GM18507 (cell line): ENCODE data around the gene POLDIP2.

Experiments used
- DNase-seq: peaks from one replicate; pipeline ENCODE4 v3.0.0; 2011; ENCODE audit warnings: low read depth; ENCODE audit not compliant: insufficient read length; ENCODE audit errors: extremely low spot score
- FAIRE-seq: peaks from 2 replicates; lab custom pipeline; 2011; peaks lifted over from hg19 to GRCh38; lab: Jason Lieb, UNC

POLDIP2 gene

DNA sequence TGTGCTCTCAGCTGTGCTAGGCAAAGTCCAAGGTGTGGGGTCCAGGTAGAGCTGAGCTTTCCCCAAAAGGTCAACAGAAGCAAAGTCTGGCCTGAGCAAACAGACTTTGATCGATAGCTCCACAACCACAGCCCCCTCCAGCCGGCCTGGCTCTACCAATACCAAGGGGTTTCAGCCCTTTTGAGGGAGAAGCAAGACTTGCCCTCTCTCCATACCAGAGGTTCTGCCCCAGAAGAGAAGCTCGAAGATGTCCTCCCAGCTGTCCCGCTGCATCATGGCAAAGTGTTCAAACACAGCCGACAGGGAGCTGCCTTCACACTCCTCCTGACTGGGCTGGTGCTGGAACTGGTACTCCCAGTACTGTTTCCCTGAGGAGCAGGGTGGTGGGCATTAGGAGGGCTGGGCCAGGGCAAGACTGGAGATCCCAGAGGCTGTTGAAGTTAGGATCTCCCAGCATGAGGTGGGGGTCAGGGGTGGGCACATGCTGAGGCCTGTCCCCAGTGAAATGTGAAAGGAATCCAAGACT, 11.0 kb upstream of the POLDIP2 start:
- DNase-seq, result no peak
- no peak for FAIRE-seq

DNA sequence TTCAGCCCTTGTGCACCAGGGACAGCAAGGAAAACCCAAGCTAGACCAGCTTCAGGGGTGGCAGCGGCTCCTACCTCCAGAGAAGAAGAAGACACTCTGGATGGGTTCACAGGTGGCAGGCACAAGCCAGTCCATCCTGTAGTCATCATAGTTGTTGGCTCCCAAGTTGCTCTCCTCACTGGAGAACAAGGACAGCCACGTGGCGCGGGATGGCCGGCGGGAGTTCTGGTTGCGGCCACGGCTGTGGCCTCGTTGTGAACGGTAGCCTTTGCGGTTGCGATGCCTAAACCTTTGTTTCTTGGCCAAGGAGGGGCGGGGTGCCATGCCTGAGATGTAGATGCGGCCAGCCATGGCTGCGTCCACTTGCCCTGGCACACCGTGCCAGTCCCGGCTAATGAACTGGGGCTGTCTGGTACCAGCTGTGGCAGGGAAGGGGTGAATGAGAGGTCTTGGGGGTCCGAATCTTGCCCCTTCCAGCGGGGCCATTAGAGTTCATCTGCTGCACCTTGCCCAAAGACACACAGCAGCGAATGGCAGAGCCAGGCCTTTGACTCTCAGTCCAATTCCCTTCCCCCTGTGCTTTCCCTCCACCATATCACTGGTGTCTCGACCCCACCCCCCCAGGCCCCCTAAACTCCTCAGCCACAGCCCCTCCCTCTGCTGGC, 10.4 kb upstream of the POLDIP2 start:
- DNase-seq (no peak), FAIRE-seq (no peak)

DNA sequence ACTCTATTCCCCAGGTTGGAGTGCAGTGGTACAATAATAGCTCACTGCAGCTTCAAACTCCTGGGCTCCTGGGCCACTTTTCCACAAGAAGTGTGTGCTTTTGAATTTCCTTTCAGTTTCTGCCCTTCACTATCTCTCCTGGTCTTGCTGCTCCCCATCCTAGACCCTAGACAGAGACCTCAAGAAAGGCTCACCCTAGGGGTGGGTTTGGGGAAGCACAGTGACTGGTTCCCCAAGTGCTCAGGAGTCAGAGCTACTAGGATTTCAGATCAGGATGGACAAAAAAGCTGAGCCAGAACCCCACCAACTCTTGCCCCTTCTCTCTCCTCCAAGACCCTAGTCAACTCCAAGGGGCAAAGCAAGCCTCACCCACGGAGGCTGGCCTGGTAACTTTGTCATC, 9.3 kb upstream of the POLDIP2 start:
- DNase-seq (no peak), FAIRE-seq (no peak)

DNA sequence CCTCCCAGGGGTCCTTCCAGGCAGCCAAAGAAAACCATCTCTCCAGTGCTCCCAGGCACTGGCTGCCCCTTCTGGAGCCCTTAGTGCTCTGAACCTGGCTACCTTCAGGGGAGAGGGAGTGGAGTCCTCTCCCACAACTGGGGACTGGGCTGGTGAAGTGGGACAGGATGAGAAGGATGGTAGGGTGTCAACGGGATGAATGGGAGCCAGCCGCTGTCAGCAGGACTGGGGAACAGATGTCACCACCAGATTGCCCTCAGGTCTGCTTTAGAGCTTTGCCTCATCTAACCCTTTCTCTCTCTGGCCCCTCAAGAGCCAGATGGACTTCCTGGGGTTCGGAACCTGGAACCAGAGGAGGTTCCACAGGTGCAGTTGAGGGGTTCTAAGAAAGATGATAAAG, 8.2 kb upstream of the POLDIP2 start:
- DNase-seq, result no peak
- no peak for FAIRE-seq

DNA sequence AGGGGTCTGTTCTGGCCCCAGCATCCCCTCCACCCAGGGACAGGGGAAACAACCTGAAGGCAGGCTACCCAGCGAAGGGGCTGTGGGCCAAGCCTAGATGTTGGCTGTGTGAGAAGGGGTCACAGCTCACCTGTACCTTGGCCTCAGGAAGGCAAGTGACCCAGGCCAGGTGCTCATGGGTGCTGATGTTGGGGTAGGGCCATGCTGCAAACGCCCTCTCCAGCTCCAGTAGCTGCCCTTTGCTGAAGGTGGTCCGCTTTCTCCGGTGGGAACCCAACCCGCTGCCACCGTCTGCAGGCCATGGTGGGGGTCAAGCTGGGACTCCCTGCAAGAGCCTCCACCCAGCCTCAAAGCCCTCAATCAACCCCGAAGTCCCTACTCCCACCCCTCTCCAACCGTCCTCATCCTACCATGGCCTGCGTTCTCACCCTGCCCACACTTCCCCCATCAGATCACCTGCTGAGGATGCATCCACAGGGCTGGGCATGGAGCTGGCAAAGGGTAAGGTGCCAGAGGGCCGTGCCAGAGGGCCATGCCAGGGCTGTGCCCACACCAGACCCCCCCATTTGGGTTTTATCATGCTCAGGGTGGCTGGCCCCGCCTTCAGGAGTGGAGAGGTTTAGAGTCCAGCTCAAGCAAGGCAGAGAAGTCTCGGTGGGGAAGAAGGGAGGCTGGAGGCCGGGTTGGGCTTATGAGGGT, 7.5 kb upstream of the POLDIP2 start, which contains the start of gene SEBOX:
Gene SEBOX (minus strand): TSS at position 535 of the 699 bp plus-strand sequence. CDS start 48 bp downstream, at position 487.
- no peak for FAIRE-seq
- no peak for DNase-seq

DNA sequence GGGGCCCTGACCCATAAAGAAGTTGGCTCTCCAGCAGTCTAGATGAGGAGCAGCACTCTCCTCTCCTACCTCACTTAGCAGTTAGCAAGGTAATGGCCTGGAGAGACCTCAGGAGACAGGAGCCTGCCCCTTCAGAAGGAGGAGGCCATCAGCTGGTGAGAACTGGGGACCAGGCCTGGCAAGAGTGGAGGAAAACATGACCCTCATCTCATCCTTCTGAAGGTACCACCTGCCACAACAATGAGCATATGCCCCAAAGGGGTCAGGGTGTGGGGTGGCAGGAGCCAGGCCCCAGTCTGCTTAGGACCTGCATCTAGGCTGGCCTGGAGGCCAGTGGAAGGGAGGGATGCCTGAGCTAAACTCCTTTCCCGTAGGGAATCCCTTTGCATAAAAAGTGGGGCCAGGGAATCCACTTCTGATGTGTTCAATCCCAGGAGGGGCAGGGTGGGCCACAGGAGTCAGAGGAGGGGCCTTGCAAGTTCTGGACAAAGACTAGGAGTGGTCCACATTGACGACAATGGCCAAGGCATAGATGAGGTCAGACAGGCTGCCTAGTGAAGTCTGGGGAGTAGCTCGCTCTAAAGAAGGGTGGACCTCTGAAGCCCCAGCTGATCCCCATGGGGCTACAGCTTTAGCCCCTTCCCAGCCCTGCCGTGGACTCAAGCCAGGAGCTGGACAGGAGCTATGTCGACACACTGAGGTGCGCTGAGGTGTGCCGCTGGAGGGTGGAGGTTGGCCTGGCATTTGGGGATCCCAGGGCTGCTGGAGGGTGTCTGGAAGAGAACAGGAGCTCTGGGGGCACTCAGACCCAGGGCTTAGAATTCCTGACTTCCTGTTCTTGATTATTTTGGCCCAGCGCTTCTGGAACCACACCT, 6.7 kb upstream of the POLDIP2 start:
- FAIRE-seq (no peak), DNase-seq (no peak)

DNA sequence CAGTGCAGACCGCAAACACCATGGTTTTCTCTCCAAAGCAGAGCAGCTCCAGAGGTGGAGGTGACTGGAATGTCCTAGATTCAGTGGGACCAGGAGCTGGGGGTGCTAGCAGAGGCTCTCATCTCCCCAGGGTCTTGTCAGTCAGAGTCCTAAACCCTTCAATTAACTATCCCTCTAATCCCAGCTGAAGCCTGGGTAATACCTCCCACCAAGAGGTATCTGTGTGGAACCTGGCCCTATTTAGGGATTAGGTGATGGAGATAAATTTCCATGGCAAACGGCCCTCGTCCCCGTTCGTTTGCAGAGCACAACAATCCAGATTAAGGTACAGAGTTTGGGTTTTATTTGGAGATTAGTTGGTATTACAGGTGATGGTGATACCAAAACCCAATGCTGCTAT, 5.9 kb upstream of the POLDIP2 start:
- DNase-seq (no peak), FAIRE-seq (no peak)

DNA sequence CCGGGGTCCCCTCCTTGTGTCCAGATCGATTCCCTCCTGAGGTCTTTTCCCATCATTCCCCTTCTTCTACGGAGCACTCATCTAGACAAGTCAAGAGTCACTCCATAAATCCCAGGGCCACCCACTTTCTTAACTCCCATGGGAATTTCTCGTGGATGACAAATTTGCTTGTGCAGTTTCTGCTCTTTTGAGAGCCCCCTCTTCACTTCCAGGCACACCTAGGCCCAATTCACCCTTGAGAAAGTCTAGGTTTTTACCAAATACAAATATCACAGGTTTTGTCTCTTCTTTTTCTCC, 522 bp upstream of the POLDIP2 start:
- DNase-seq (no peak), FAIRE-seq (no peak)

DNA sequence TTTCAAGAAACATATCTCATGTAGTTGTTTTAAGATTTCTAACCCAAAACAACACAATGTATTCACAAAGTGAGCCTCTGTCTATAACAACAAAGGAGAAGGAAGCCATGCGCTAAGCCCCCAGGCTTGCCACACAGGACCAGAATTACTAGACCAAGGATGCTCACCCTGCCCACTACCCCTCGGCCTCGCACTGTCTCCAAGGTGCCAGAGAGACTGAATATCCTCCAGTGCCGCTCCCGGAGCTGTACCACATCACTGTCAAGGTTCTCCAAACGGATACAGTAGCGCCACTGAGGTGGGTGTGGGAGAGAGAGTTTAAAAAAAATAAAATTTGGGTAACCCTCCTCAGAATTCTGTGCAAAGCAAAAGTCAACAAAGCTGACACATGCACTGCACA, 7.1 kb downstream of the POLDIP2 start:
- DNase-seq (no peak), FAIRE-seq (no peak)

DNA sequence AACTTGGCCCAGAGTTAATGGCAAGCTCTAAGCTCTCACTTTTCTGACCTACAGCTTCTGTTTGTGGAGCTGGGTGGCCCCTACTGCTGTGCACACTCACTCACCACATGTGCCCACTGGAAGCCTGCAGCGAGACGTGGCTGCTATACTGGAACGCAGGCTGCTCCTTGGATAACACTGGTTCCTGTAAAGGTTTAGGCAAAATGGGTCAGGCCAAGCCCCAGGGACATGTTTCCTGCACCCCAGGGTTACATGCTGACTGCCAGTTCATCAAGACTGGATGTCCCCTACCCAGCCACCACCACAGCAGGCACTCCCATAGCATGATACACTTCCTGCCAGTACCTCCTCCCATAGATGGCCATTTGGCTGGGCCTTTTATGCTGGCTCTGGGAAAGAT, 8.3 kb downstream of the POLDIP2 start:
- DNase-seq, result no peak
- FAIRE-seq, result no peak

DNA sequence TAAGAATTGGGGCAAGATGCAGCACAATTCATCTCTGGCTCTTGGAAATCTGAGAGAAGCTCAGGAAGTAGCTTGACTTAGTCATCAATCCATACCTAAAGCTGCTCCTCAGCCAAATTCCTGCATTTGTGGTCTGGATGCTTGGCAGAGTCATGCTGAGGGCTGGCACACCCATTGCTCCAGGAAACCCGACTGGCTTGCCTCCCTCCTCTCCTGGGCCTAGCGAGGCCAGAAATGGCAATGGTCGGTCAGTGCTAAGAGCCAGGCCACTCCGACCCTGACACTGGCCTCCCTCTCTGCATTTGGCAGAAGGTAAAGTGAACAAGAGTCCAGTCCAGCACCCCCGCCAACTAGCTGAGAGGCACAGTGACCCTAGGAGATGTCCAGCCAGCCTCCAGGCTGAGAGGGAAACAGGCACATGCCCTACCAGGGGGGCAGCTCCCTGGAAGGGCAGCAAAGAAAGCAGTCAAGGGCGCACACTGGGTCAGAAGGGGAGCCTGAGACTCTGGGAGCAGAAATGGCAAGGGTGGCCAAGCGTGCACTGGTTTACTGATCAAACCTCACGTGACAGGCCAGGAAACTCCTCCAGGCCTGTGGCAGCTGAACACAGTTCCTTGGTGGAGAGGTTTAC, 10.0 kb downstream of the POLDIP2 start:
- FAIRE-seq (no peak), DNase-seq (no peak)

DNA sequence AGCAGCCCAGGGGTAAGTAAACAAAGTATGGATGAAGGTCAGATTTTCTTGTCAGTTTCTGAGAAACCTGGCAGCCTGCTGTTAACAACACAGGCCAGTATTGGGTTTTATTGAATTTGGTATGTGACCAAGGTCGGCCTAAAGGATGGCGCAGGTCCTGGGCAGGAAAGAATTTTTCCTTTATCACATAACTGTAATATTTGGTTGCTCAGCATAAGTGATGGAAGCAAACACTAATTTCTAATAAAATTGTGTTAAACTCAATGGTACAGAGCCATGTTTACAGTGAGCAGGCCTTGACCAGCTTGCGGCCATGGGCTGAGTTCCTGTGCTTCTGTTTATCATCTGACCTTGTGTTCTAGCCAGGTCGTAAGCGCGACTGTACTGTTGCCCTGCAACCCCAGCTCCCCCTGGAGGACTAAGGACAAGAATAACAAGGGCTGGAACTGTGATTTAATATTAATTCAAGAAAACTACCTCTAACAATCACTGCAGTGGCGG, 10.5 kb downstream of the POLDIP2 start:
- DNase-seq (no peak), FAIRE-seq (no peak)

DNA sequence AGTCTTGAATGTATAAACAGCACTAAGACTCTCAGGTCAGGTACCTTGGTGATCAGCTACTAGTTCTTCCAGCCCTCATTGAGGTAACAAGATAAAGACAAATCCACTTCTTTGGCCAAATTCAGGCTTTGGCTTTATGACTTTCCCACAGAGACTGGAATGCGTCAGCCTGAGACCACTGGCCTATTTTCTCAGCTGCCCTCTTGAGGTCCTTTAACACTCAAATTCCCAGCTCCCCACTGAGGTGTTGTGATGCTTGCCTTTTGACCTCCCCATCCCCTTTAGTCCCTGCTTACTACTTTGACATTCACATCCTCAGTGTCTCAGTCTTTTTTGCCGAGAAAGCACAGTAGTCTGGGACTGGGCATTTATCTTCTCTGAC, 11.1 kb downstream of the POLDIP2 start:
- FAIRE-seq (no peak), DNase-seq (no peak)

DNA sequence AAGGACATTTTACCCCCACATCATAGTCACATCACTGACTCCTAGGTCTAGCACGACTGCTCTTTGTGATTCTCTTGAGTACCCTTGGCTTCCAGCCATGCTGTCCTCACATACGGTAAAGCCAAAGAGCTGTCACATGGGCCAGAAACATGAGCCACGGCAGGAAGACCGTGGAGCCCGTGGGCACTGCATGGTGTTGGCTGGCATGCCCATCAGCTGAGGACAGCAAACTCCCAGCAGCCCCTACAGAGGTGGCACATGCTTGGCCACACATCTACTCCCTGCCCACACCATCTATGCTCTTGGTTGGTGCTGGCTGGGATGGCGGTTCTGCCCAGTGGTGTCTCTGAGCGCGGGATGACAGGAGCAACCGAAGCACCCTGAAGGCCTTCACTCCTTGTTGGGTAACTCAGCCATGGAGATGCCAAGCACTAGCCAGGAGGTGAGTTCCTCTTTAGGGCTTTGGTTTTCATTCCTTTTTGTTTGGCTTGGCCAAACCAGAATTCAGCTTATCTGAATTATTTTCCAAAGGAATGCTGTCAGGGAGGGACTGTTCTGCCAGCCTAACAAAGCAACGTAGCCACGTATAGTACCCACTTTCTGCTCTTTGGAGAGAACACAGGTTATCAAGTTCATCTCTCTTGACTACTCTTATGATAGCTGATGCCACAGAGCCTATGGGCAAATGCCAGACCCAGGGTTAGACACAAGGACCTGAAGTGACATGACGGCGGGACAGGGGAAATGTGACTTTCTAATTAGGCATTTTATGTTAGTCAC, 11.7 kb downstream of the POLDIP2 start:
- no peak for FAIRE-seq
- DNase-seq, result no peak

DNA sequence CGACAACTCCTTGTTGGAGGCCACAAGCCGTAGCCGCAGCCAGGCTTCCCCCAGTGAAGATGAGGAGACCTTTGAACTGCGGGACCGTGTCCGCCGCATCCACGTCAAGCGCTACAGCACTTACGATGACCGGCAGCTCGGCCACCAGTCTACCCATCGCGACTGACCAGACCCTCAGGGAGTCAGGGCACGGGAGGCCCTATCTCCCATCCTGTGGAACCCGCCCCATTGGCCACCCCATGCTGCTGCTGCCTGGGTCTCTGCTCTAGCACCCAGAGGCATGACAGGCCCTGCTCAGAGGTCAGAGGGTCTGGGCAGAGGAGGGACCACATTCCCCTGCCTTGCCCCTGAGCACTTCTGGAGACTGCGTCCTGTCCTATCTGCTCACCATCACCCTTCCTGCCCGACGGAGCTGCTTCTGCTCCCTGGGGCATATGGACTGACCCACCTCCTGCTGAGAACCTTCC, 12.9 kb downstream of the POLDIP2 start:
- FAIRE-seq (no peak), DNase-seq (no peak)

DNA sequence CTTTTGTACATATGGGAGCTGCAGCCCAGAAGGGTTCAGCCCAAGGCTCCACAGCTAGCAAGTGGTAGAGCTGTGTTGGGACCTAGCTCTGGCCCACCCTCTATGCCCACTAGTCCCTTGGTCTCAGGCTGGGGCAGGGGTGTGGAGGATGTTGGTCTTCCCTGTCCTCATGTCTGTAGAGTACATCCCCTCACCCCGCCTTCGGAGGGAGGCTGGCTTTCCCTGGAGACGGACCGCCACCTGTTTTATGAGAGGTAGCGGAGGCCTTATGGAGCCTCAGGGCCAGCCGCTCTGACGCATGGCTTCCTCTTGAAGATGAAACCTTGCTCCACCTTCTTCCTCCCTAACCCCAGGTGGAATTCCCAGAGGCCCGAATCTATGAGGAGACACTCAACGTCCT, 13.3 kb downstream of the POLDIP2 start:
- DNase-seq (no peak), FAIRE-seq (no peak)

DNA sequence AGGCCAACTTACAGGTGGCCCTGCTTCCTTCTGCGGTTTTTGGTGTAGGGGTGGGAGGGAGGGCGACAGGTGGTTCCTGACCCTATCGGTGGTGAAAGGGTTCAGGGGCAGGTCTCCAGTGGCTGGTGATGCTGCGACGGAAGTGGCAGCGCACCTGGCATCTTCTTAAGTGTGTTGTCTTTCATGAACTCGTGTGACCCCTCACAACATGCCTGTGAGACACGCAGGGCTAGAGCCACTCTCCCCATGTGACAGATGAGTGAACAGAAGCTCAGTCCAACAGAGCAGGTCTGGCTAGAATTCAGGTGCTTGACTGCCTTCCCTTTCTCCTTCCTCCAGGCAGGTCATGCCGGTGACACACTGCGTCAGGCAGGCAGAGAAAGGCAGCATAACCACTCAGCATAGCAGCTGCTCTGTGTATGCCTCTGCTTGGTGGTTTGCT, 13.8 kb downstream of the POLDIP2 start:
- DNase-seq (no peak), FAIRE-seq (no peak)

DNA sequence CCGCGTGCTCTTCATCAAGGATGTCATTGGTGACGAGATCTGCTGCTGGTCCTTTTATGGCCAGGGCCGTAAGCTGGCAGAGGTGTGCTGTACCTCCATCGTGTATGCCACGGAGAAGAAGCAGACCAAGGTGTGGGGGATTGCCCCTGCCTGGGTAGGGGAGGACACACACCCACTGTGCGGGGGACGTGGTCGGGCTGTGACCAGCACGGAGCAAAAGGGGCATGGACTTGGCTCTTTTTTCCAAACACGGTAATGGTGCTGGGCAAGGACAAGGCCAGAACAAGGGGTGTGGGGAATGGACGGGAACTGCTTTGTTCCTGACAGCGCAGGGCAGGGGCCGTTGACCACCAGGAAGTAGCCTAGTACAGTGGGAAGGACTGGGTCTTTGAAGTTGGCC, 15.0 kb downstream of the POLDIP2 start:
- DNase-seq (no peak), FAIRE-seq (no peak)

DNA sequence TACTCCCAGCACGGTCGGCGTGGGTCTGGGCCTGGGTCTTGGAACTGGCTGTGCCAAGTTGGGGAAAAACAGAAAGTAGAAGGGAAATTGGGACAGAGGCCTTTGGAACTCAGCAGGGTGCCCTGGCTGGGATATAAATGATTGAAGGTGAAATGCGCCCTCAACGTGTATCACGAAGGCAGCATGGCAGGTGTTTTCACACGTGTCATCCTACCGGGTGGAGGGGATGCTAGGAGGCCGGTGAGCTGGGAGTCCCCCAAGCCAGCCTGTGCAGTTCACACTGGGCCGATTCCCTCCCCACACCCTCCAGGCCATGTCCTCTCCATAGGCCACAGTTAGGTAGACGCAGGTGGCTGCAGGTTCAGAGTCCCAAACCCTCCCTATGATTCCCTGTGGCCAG, 15.8 kb downstream of the POLDIP2 start:
- no peak for FAIRE-seq
- DNase-seq, result no peak
